HepG2 (cell line): Measurements from ENCODE around the gene SEC14L1. TPM values are rescaled to one million over a fixed set of nuclear protein-coding genes. Genes with fewer than 3 reads are reported as not detected.

ENCODE experiments used
- DPF2 ChIP-seq: sonication (generic); formaldehyde crosslinking; IDR thresholded peaks from 2 replicates; pipeline ENCODE4 v1.4.0; 2020; ENCODE audit warnings: mild to moderate bottlenecking, low read depth, missing genetic modification reagents, borderline replicate concordance
- ELF1 ChIP-seq: sonication (generic); formaldehyde crosslinking; IDR thresholded peaks from 2 replicates; pipeline ENCODE4 v1.4.0; 2020; ENCODE audit warnings: missing genetic modification reagents
- ERF ChIP-seq: IDR thresholded peaks from 2 replicates; pipeline ENCODE4 v1.6.1; 2018; ENCODE audit warnings: missing biosample characterization, missing genetic modification reagents
- FUBP1 ChIP-seq: sonication (generic); formaldehyde crosslinking; IDR thresholded peaks from 2 replicates; pipeline ENCODE4 v1.5.1; 2020; ENCODE audit warnings: missing genetic modification reagents, mild to moderate bottlenecking, borderline replicate concordance
- GATAD2A ChIP-seq: IDR thresholded peaks from 2 replicates; pipeline ENCODE4 v1.6.1; 2016
- KDM5B ChIP-seq: sonication (generic); formaldehyde crosslinking; IDR thresholded peaks from 2 replicates; pipeline ENCODE4 v1.4.0; 2020; ENCODE audit warnings: missing genetic modification reagents, mild to moderate bottlenecking, borderline replicate concordance
- NCOA2 ChIP-seq: sonication (generic); formaldehyde crosslinking; IDR thresholded peaks from 2 replicates; pipeline ENCODE4 v1.8.0; 2022; ENCODE audit warnings: inconsistent platforms
- NFIC ChIP-seq: IDR thresholded peaks from 2 replicates; pipeline ENCODE4 v1.6.1; 2012; ENCODE audit warnings: mild to moderate bottlenecking, low read length, inconsistent platforms
- PAXIP1 ChIP-seq: sonication (generic); formaldehyde crosslinking; conservative IDR thresholded peaks from 2 replicates; pipeline ENCODE4 v1.4.0; 2020; ENCODE audit warnings: mild to moderate bottlenecking, missing genetic modification reagents, moderate library complexity
- PPARG ChIP-seq: conservative IDR thresholded peaks from 2 replicates; pipeline ENCODE4 v1.6.1; 2016; ENCODE audit warnings: missing biosample characterization, missing genetic modification reagents
- RARA ChIP-seq: IDR thresholded peaks from 2 replicates; pipeline ENCODE4 v1.6.1; 2016; ENCODE audit warnings: missing genetic modification reagents, missing compliant biosample characterization
- RCOR2 ChIP-seq: IDR thresholded peaks from 2 replicates; pipeline ENCODE4 v1.6.1; 2016; ENCODE audit warnings: missing biosample characterization, missing genetic modification reagents
- SAP130 ChIP-seq: IDR thresholded peaks from 2 replicates; pipeline ENCODE4 v1.6.1; 2016; ENCODE audit warnings: low read depth
- SOX13 ChIP-seq, 3 experiments: fragments of 450-650 bp in 1 of 3; sonication (generic) in 1 of 3; formaldehyde crosslinking in 1 of 3; IDR thresholded peaks in 2 of 3; conservative IDR thresholded peaks in 1 of 3; 2 replicates each; pipeline versions ENCODE4 v1.5.0 to v1.6.1; 2016 to 2020; ENCODE audit warnings: antibody characterized with exemption in 1 of 3, mild to moderate bottlenecking in 1 of 3, missing compliant biosample characterization in 1 of 3, missing genetic modification reagents in 1 of 3, moderate library complexity in 1 of 3
- SUZ12 ChIP-seq: fragments of 150-350 bp; IDR thresholded peaks from 2 replicates; pipeline ENCODE4 v1.6.1; 2014; ENCODE audit warnings: low read depth, low read length
- THAP11 ChIP-seq: IDR thresholded peaks from 2 replicates; pipeline ENCODE4 v1.6.1; 2016; ENCODE audit warnings: missing biosample characterization, missing genetic modification reagents
- ZFP82 ChIP-seq: sonication (generic); formaldehyde crosslinking; IDR thresholded peaks from 2 replicates; pipeline ENCODE4 v1.5.1; 2020; ENCODE audit warnings: mild to moderate bottlenecking, missing genetic modification reagents, borderline replicate concordance
- ZNF253 ChIP-seq: sonication (generic); formaldehyde crosslinking; IDR thresholded peaks from 2 replicates; pipeline ENCODE4 v1.8.0; 2022; ENCODE audit warnings: mild to moderate bottlenecking, missing genetic modification reagents, borderline replicate concordance
- ZNF513 ChIP-seq: sonication (generic); formaldehyde crosslinking; conservative IDR thresholded peaks from 2 replicates; pipeline ENCODE4 v1.5.0; 2020; ENCODE audit warnings: missing genetic modification reagents
- ZNF577 ChIP-seq: sonication (generic); formaldehyde crosslinking; IDR thresholded peaks from 2 replicates; pipeline ENCODE4 v1.4.0; 2020; ENCODE audit warnings: mild to moderate bottlenecking, low read depth, missing genetic modification reagents, borderline replicate concordance
- polyA plus RNA-seq, 8 experiments: library from polyadenylated mRNA; depleted of rRNA in 3 of 8; stranded (reverse) in 7 of 8; unstranded in 1 of 8; fragments of >200 nt; fragmentation: Illumina TruSeq in 4 of 8; extraction: Trizol in 4 of 8; gene quantifications; 2 replicates each; pipeline versions ENCODE4 v1.2.1 to v1.2.3, GENCODE V29; 2011 to 2016; ENCODE audit warnings: low read depth in 4 of 8, missing spikeins in 1 of 8, mixed read lengths in 1 of 8; ENCODE audit not compliant: insufficient read depth in 1 of 8
- total RNA-seq, 5 experiments: library from RNA; depleted of rRNA; stranded (reverse); fragments of >200 nt; fragmentation: Illumina TruSeq; extraction: Trizol; gene quantifications; 2 replicates each; pipeline ENCODE4 v1.2.3, GENCODE V29; 2016; ENCODE audit warnings: low read depth in 1 of 5
- TF ChIP-seq, protein P1 (sequence below): sonication (generic); formaldehyde crosslinking; IDR thresholded peaks from 2 replicates; pipeline ENCODE4 v1.8.1; 2022; ENCODE audit warnings: low read depth, mild to moderate bottlenecking, missing genetic modification reagents

Gene SEC14L1
- total and polyA plus RNA-seq, 2 of the 13 experiments (the other 11 are each of a cell fraction or from before 2014, with no cell fraction given) = 26.3 to 43.9 TPM

GRCh38 chr17:77116371-77116860 lies 24.4 kb upstream of the SEC14L1 start (continued):
- TF ChIP-seq ZNF253 (CRISPR knock-in tag) (no peak), ZNF513 (CRISPR knock-in tag) (no peak), FUBP1 (CRISPR knock-in tag) (no peak), THAP11 (0 out of 2 replicates have a peak, but pooled peaks have one; percentile 16), RCOR2 (CRISPR knock-in tag) (0 out of 2 replicates have a peak, but pooled peaks have one; percentile 42), SOX13 (IDR thresholded peaks at IDR 0.05) (no peak), SOX13 (CRISPR knock-in tag; conservative IDR thresholded peaks at IDR 0.05 in 1 of 2, IDR thresholded peaks at IDR 0.05 in 1 of 2) (peak in 1 of 2 experiments; percentile 71; a peak in 1 of 4 replicates), SAP130 (CRISPR knock-in tag) (peak; percentile 49; the same call in 1 of the 2 replicates), PPARG (peak; percentile 82), PAXIP1 (CRISPR knock-in tag) (peak; percentile 66), ELF1 (no peak), NFIC (peak; percentile 52; the same call in 1 of the 2 replicates), RARA (CRISPR knock-in tag) (peak; percentile 34; the same call in 1 of the 2 replicates), GATAD2A (CRISPR knock-in tag) (peak; percentile 51; the same call in 1 of the 2 replicates), KDM5B (CRISPR knock-in tag) (no peak), NCOA2 (CRISPR knock-in tag) (peak; percentile 69), ZFP82 (CRISPR knock-in tag) (no peak), ZNF577 (CRISPR knock-in tag) (no peak), ERF (CRISPR knock-in tag) (0 out of 2 replicates have a peak, but pooled peaks have one; percentile 28), SUZ12 (no peak), DPF2 (CRISPR knock-in tag) (no peak)
- TF ChIP-seq, protein P1, sequence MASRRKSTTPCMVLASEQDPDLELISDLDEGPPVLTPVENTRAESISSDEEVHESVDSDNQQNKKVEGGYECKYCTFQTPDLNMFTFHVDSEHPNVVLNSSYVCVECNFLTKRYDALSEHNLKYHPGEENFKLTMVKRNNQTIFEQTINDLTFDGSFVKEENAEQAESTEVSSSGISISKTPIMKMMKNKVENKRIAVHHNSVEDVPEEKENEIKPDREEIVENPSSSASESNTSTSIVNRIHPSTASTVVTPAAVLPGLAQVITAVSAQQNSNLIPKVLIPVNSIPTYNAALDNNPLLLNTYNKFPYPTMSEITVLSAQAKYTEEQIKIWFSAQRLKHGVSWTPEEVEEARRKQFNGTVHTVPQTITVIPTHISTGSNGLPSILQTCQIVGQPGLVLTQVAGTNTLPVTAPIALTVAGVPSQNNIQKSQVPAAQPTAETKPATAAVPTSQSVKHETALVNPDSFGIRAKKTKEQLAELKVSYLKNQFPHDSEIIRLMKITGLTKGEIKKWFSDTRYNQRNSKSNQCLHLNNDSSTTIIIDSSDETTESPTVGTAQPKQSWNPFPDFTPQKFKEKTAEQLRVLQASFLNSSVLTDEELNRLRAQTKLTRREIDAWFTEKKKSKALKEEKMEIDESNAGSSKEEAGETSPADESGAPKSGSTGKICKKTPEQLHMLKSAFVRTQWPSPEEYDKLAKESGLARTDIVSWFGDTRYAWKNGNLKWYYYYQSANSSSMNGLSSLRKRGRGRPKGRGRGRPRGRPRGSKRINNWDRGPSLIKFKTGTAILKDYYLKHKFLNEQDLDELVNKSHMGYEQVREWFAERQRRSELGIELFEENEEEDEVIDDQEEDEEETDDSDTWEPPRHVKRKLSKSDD (CRISPR knock-in tag) = no peak
